Measurements from ENCODE around the gene CDC40.
"Not testable (repeated sequence)": the region's sequence is repeated elsewhere in the genome, so short reads cannot be mapped to it uniquely, and the experiment has no call there.

CDC40 gene

DNA sequence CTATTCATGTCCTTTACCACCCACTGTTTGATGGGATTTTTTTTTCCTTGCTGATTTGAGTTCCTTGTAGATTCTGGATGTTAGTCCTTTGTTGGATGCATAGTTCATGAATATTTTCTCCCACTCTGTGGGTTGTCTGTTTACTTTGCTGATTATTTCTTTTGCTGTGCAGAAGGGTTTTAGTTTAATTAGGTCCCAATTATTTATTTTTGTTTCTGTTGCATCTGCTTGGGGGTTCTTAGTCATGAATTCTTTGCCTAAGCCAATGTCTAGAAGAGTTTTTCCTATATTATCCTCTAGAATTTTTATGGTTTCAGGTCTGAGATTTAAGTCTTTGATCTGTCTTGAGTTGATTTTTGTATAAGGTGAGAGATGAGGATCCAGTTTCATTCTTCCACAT is 92.6 kb downstream of the CDC40 start:
- DNase-seq: not testable (repeated sequence)

DNA sequence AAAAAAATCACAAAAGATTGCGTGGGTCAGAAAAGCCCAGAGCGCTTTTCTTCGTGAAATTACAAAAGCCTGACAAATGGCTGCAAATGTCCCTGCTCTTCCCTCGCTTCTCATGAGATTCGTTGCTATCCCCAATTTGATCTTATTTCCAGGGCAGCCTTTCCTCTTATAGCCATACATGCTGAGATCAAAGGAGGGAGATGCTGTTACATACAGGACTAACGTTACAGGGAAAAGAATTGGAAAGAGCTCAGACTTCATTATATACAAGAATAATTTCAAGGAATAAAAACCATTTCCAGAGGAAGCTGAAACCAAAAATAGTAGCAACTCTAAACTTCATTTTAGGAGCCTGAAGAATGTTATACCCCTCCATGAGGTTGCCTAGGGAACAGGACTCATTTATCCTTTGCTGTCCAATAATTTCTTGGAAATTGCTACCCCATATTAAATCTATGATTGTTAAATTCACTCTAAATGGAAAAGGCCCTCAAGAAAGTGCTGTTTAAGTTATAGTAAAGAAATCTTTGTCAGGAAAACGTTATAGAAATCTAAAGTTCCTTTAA is 97.0 kb downstream of the CDC40 start:
- DNase-seq: no peak

Measured in NCI-H226 (cell line).